Renal cortical epithelial cell (primary cell): ENCODE measurements around the gene ACP6. TPM values are rescaled to one million over a fixed set of nuclear protein-coding genes. Genes with fewer than 3 reads are reported as not detected.
"Not testable (repeated sequence)": the region's sequence is repeated elsewhere in the genome, so short reads cannot be mapped to it uniquely, and the experiment has no call there.

ENCODE experiments used
- DNase-seq: peaks from one replicate; pipeline ENCODE4 v3.0.0-alpha.2; 2011; ENCODE audit warnings: low read depth
- total RNA-seq: library from RNA; depleted of rRNA; stranded (reverse); fragments of >200 nt; gene quantifications from 2 replicates; pipeline ENCODE4 v1.2.3, GENCODE V29; 2014

Gene ACP6
- total RNA-seq, 1 donor from 2014 or later, result 9.5 TPM

DNA sequence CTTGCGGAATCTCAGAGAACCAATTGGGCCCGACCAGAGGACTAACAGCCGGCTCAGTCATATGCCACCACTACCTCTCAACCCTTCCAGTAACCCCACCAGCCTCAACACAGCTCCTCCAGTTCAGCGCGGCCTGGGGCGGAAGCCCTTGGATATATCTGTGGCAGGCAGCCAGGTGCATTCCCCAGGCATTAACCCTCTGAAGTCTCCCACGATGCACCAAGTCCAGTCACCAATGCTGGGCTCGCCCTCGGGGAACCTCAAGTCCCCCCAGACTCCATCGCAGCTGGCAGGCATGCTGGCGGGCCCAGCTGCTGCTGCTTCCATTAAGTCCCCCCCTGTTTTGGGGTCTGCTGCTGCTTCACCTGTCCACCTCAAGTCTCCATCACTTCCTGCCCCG is 49.8 kb downstream of the ACP6 start:
- no peak for DNase-seq

DNA sequence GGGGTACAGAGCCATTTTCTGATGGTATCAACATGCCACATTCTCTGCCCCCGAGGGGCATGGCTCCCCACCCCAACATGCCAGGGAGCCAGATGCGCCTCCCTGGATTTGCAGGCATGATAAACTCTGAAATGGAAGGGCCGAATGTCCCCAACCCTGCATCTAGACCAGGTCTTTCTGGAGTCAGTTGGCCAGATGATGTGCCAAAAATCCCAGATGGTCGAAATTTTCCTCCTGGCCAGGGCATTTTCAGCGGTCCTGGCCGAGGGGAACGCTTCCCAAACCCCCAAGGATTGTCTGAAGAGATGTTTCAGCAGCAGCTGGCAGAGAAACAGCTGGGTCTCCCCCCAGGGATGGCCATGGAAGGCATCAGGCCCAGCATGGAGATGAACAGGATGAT is 50.6 kb downstream of the ACP6 start:
- no peak for DNase-seq

DNA sequence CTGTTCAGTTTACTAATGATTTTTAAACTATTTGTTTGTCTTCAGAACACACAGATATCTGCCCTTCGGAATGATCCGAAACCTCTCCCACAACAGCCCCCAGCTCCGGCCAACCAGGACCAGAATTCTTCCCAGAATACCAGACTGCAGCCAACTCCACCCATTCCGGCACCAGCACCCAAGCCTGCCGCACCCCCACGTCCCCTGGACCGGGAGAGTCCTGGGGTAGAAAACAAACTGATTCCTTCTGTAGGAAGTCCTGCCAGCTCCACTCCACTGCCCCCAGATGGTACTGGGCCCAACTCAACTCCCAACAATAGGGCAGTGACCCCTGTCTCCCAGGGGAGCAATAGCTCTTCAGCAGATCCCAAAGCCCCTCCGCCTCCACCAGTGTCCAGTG is 51.6 kb downstream of the ACP6 start:
- DNase-seq, result no peak

DNA sequence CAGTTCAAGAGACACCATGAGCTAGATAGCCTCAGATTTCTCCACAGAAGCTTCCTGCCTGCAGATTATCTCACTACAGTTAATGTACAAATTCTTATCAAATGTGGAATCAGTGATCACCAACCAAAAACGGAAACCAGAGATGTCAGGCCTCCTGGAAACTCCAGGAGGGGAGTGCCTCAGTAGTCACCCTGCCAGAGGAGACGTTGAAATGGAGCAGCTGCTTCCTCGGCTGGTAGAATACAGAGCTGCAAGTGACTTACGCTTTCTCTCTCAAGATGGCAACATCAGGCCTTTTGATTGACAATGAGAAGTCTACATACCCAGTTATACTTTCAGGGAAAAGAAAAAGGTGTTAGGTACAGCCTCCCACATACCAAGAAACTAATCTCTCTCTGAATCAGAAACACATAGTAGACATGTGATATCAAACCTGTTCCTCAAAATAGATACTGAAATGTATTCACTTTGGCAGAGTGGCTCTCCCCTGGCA is 52.2 kb downstream of the ACP6 start:
- DNase-seq, result no peak

DNA sequence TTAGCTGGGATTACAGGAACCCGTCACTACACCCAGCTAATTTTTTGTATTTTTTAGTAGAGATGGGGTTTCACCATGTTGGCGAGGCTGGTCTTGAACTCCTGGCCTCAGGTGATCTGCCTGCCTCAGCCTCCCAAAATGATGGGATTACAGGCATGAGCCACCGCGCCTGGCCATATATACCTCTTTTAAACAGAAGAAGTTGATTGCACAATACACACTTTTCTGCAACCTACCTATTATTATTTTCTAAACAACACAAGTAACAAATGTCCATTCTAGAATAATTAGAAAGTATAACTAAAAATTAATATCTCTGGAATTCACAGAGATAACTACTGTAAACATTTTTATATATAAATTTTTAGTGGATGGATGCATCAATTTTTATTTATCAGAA is 55.4 kb downstream of the ACP6 start:
- DNase-seq, result not testable (repeated sequence)

DNA sequence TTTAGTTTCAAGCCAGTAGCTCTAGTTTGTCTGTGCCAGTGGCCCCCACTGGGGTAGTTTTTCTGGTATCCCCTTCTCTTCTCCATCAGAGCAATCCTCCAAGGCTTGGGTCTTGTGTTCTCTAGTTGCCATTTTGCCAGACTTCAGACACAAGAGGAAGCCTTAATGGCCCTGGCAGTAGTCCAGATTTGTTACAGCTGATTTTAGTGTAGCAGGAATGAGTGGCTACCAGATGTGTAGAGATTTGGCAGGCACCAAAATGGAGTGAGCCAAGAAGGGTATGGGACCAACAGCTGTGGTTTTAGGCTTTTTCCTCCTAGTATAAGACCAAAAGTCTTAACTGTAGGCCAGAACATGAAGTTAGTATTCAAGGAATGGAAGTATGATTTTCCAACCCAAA is 56.8 kb downstream of the ACP6 start:
- DNase-seq, result no peak

DNA sequence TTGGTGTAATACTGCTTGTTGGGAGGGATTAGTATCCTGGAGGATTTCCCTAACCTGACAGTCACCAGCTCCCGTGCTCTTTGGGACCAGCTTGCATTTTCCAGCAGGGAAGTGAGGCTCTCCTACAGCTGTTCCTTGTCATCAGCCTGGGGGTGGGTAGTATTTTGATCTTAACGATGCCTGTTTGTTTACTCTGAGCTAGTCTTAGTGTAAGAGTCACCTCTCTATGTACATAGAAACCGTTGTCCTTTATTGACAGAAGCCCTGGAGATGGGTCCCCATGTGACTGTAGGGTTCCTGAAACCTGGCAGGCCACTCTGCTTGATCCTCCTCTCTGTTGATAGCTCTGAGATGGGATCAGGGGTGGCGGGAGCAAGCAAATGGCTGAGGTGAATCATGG is 58.0 kb downstream of the ACP6 start:
- DNase-seq, result no peak

DNA sequence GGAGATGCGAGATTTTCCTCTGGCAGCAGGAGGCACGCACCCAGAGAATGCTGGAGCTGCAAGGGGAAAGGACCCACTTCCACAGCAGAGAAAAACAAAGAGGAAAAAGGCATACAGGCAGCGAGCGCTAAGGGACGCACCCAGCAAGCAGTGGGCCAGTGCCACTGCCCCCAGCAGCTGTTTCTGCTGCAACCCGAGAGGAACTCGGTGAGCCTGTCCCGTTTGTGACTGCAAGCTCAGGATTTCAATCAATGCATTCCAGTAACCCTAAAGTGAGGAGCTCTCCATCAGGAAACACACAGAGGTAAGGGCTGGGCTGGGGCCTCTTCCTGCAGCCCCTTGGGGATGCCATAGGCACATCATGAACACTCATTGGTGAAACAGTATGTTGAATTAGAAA is 58.7 kb downstream of the ACP6 start:
- DNase-seq, result no peak

DNA sequence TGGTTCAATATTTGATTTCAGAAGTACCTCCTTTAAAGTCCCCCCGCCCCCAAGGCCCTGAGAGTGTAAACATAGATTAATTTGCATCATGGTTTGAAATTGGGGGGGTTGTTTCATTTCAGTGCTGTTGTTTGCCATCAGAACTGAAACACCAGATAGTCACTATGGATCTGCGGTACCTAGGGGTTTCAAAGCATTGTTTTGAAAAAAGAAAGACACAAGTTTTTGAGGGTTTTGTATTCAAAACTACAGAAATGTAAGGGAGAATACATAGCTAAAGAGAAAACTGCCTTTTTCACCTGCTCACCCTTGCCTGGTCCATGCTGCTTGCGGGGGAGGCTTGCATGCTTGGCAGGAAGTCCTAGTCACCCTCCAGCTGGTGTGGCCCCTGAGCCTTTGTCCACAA is 59.3 kb downstream of the ACP6 start:
- DNase-seq, result no peak

DNA sequence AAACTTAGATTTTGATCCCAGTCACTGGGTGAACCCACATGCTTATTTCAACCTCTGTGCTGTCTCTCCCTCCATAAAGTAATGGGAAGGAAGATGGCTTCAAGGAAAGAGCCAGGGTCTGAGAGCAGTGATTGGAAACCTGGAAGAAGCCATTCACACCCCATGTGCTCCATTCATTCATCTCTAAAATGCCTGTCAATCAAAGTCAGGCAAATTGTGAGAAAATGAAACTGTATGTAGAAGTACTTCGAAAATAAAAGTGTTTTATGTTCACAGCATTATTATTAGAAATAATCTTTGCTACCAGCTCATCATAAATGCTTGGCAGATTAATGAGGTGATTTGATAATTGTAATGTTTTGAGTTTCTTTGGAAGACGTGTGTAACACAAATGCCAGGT is 61.0 kb downstream of the ACP6 start:
- no peak for DNase-seq

DNA sequence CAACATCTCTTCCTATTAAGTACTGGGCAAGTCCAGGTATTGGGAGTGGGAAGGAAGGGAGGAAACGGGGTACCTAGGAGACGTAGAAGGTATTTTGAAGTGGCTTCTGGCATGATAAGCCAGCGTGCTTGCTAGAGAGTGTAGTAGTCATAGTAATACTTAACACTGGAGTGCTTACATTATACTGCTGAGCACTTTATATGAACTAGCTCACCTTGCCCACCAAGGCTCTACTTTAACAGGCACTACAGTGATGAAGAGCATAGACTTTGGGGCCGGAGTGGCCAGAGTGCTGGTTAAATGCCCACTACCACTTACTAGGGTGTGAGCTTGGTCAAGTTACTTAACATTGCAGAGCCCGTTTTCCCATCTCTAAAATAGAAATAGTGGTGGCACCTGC is 61.7 kb downstream of the ACP6 start:
- no peak for DNase-seq

DNA sequence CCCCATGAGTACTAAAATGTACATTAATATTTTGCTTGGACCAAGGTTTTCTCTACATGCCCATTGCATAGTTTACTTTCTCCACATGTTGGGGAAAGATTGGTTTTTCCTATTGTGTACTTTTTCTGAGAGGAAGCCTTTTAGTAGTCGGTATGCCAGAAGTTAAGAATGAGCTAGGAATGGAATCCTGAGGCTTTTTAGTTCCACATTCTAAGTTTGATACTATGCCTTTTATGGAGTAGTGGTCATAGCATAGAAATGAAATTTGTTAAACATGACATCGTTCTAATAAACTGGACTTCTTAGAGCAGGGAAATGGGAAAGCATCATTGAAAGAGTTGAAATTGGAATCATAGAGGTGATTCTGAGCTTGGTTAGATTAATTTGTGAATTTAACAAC is 64.7 kb downstream of the ACP6 start:
- DNase-seq, result no peak

DNA sequence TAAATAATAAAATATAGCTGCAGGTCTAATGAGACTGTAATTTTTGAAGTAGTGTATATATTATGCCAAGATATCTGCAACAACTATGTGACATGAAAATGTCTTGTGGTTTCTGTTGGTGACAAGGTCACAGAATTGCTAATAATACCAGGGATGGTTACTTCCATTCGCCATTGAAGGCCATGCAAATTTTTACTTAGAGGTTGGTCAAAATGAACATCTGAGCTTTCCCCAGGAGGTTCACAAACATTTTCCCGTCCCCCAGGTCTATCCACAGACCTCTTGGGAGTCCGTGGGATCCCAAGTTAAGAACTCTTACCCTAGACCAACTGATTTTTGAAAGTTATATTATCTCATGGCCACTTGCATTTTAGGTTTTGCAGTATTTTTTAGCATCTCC is 66.3 kb downstream of the ACP6 start:
- DNase-seq, result no peak

DNA sequence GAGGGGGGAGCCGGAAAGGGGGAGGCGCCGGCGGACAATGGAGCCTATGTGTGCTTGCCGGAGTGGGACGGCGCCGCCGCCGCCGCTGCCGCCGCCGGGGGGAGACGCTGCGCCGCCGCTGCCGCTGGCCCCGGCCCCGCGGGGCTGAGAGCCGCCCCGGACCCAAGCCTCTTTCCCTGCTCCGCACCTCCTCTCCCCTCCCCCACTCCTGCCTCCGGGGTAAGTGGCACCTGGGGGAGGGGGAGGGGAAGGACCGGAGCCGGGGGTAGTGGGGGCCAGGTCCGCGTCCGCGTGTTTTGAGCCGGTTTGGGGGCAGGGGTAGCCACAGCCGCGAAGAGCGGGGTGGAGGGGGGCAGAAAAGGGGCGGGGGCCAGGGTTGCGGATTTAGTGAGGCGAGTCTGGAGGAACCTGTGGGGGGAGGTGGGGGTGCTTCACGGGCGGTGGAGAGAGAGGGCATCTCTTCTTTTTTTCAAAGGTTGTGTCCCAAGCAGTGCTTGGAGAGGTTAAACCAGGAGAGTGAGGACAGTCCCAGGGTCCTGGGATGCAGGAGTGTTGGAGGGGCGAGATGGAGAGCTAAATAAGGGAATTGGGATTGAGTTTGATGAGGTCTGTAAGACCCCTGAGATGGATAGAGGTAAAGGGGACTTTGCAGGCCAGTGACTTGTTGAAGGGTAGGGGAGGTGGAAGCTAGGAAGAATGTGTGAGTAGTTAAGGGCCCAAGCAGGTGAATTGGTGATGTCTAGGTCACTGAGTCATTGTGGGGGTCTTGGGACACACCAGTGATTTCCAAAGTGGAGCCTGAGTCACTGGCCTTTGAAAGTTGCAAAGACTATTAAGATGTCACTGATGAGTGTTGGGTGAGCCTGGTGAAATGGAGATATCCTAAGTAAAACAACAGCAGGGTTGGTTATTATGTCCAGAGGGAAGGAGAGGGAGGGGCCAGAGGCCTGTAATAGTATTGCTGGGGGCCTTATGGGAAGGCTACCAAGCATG is 69.9 kb downstream of the ACP6 start:
- DNase-seq, result peak; percentile 81

DNA sequence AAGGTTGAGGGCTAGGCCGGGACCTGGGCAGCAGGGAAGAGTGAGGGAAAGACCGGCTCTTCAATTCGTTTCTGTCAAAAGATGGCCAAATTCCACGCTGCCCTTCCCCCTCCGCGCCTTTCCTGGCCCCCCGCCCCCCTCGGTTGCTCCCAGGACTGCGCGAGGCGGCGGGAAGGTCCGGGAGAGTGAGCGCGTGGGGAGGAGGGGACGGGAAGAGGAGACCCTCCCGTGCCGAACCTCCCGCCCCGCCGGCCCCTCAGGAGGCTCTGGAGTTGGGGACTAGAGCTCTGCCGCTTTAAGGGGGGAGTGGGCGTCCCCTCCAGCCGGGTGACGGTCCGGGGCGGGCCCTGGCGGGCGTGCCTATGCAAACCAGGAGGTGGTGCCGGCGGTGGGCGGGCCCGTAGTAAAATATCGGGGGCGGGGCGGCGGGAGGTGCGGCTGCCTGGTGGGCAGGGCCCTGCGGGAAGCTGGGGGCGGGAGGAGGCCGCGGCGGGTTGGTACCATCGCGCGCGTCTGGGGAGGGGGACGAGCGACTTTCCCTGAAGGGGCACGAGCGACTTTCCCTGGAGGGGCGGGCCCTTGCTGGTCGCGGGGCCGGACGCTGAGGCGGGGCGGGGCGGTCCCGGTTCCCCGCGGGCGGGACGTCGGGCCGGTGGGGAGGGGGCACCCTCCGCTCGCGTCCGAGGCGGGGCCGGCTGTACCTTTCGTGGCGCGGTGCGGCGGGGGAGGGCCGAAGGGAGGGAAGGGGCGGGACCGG is 70.8 kb downstream of the ACP6 start:
- DNase-seq, result peak; percentile 79

DNA sequence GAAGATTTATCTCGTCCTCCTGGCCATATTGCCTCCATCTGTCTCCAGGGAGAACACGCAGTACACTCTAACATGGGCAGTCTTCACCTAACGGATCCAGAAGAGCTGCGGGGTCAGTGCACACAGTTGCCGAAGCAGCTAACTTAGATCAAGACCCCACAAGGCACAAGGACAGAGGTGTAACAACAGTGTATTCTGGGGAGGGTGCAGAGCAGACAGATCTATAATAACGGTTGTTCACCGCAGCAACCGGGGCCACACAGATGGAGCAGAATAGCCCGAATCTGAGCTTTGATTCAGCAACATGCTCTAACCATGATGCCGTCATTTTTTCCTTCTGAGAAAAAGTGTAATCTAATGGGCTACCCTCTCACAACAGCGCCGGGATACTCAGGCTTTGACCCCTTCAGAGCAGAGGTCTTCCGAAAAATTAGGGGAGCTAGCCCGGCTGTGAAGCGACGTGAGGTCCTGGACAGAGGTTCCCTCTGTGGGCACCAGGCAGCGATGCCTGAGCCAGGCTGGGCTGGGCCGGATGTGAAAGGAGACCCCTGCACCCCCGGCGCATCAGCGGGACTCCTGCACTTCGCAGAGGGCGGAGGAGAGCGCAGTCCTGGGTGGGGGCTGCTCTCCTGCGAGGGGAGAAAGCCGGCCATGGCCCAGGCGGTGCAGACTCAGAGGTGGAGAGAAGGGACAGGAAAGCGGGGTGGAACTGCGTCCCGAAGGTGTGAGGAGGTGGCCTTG is 71.5 kb downstream of the ACP6 start:
- no peak for DNase-seq

DNA sequence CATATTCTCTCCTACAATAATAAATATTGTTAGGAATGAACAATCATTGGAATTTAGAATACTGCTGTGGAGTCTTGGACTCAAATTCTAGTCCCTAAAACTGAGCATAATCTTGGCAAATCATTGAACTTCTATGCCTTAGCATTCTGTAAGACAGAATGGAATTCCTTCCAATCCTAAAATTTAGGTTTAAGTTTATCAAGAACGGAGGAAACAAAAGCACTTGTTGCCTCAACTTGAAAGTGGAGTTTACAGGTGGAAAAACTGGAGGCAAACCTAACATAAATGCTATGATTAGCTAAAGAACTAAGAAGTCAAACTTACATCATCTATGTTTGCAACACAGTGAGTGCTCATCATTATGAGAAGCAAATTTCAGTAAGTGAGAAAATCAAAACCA is 73.3 kb downstream of the ACP6 start:
- DNase-seq, result no peak

Other genes starting within 250 kb of the ACP6 start
- gene BCL9, start 129.0 kb downstream of the ACP6 start, total RNA-seq, result 4.9 and 17.2 TPM in 2 replicates
- gene GJA5, start 90.1 kb upstream of the ACP6 start, total RNA-seq, result 0.10 and 0.87 TPM in 2 replicates
- not detected in 2 replicates for gene GJA8, start 232.3 kb upstream of the ACP6 start, total RNA-seq